GM21381 (cell line): ENCODE data around the gene ETV3.

Experiments used
- ATAC-seq: cut with Tn5 transposase; IDR thresholded peaks from one replicate; pipeline ENCODE4 v1.9.1; 2021; ENCODE audit warnings: mild to moderate bottlenecking, moderate library complexity; ENCODE audit not compliant: unreplicated experiment

Gene ETV3

GRCh38 chr1:157095091-157095490 is 43.1 kb downstream of the ETV3 start:
- ATAC-seq = no peak

- no peak for ATAC-seq
These were observed 45.4 kb downstream of the ETV3 start for GRCh38 chr1:157092831-157093230.

- no peak for ATAC-seq
These were observed 46.4 kb downstream of the ETV3 start for GRCh38 chr1:157091668-157092273.

- ATAC-seq = no peak
These were observed 47.0 kb downstream of the ETV3 start for GRCh38 chr1:157091186-157091585.

- no peak for ATAC-seq
These were observed 47.4 kb downstream of the ETV3 start for GRCh38 chr1:157090771-157091170.

DNA sequence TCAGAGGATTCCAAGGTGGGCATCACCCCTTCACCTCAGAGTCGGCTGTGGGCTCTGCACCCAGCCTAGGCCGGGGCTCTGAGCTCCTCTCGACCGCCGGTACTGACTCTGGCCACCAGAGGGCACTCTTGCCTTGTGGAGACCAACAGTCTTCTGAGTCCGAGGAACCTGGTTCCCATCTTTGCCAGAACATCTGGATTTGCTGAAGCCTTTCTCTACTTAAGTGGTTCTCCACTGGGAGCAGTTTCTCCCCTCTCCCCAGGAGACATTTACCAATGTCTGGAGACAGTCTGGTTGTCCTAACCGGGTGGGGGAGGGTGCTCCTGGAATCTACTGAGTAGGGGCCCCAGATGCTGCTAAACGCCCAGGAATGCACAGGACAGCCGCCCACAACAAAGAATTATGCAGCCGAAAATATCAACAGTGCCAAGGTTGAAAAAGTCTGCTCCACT is 48.0 kb downstream of the ETV3 start:
- ATAC-seq = no peak

GRCh38 chr1:157089789-157090188 is 48.4 kb downstream of the ETV3 start:
- ATAC-seq = no peak

GRCh38 chr1:157088607-157089006 is 49.6 kb downstream of the ETV3 start:
- no peak for ATAC-seq

- no peak for ATAC-seq
These were observed 51.2 kb downstream of the ETV3 start for GRCh38 chr1:157087030-157087429.

GRCh38 chr1:157086299-157086698 is 51.9 kb downstream of the ETV3 start:
- no peak for ATAC-seq

DNA sequence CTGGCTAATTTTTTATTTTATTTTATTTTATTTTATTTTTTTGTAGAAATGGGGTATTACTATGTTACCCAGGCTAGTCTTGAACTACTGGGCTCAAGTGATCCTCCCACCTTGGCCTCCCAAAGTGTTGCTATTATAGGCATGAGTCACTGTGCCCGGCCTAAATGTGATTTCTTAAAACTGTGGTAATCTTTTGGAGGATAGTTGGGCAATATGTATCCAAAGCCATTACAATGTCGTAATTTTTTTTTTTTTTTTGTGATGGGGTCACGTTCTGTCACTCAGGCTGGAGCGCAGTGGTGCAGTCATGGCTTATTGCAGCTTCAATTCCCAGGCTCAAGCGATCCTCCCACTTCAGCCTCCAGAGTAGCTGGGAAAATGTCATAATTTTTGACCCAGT is 52.8 kb downstream of the ETV3 start:
- ATAC-seq = no peak

GRCh38 chr1:157084720-157085119 is 53.5 kb downstream of the ETV3 start:
- ATAC-seq = no peak

DNA sequence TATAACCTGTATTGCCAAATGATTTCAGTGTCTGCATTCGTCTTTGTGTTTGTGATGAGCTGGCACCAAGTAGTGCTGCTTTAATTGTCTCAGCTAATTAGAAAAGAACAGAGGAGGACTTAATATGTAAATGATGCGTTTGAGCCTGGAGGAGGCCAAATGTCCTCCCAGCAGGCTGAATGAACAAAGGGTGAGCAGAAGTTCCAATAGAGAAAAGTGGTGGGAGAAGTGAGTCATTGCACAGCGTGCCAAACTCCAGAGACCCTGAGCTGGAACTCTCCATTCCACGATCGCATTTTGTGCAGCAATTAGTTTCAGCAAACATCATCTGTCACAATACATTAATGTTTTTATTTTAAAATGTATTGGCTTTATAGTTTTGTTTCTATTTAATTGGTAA is 56.5 kb downstream of the ETV3 start:
- no peak for ATAC-seq

DNA sequence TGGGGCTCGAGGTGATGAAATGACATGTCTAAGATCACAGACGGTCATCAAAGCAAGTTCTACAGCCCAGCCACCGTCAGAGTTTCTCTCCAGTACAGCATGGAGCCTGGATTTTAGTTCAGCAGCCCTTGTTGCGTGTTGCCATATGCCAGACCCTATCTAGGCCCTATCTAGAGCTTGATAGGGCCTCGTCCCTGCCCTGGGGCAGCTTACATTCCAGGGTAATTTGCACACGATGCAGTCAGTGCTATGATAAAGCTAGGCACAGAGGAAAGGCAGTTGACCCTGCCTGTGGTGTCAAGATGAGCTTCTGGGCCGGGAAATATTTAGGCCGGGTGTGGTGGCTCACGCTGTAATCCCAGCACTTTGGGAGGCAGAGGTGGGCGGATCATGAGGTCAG is 57.5 kb downstream of the ETV3 start:
- ATAC-seq = no peak

- ATAC-seq = no peak
These were observed 60.8 kb downstream of the ETV3 start for GRCh38 chr1:157077394-157077793.

GRCh38 chr1:157073944-157074685 is 64.1 kb downstream of the ETV3 start:
- ATAC-seq = no peak
